CD8-positive, alpha-beta memory T cell (primary cell): Measurements from ENCODE around the gene ASPSCR1. TPM values are rescaled to one million over a fixed set of nuclear protein-coding genes. Genes with fewer than 3 reads are reported as not detected.
A peak's percentile ranks its signal among the peaks of the same experiment; 100 is the strongest.

Experiments used
- CTCF ChIA-PET: fragments of 350-600 bp; sonication (Branson Sonifier 250); formaldehyde crosslinking; loops from one replicate; lab custom pipeline; 2021; ENCODE audit warnings: antibody characterized with exemption; lab: Charles Lee
- POLR2A ChIA-PET: fragments of 350-600 bp; sonication (Branson Sonifier 250); formaldehyde crosslinking; loops from one replicate; lab custom pipeline; 2021; ENCODE audit warnings: antibody characterized with exemption; lab: Charles Lee
- DNase-seq, 5 donors: peaks; one replicate each; pipeline versions ENCODE4 v3.0.0 to v3.0.0-alpha.2; 2020 to 2022; ENCODE audit warnings: mixed read lengths in 1 of 5
- H3K27ac ChIP-seq: one replicate; pipeline ENCODE4 v1.7.0; 2013; ENCODE audit warnings: low read depth, mild to moderate bottlenecking, low read length, moderate library complexity
- H3K27me3 ChIP-seq: 2 replicates; pipeline ENCODE4 v1.7.0; 2013; ENCODE audit warnings: low read length, mild to moderate bottlenecking; ENCODE audit not compliant: insufficient read depth, poor library complexity, severe bottlenecking
- H3K36me3 ChIP-seq: 2 replicates; pipeline ENCODE4 v1.7.0; 2013; ENCODE audit warnings: mild to moderate bottlenecking, low read length, moderate library complexity; ENCODE audit not compliant: insufficient read depth
- H3K4me1 ChIP-seq: 2 replicates; pipeline ENCODE4 v1.7.0; 2013; ENCODE audit warnings: mild to moderate bottlenecking, low read length, moderate library complexity; ENCODE audit not compliant: insufficient read depth
- H3K4me3 ChIP-seq: 2 replicates; pipeline ENCODE4 v1.7.0; 2013; ENCODE audit warnings: mild to moderate bottlenecking, low read length
- H3K9me3 ChIP-seq: 2 replicates; pipeline ENCODE4 v1.7.0; 2013; ENCODE audit warnings: mild to moderate bottlenecking, low read length
- H3K27ac Mint-ChIP-seq, 8 donors: one replicate each; pipeline ENCODE4 v1.8.0; 2020 to 2021; ENCODE audit warnings: mixed read lengths in 8 of 8, mild to moderate bottlenecking in 6 of 8, inconsistent platforms in 3 of 8, moderate library complexity in 3 of 8
- H3K27me3 Mint-ChIP-seq, 2 donors: one replicate each; pipeline ENCODE4 v1.8.0; 2020 to 2021; ENCODE audit warnings: mixed read lengths in 2 of 2, mild to moderate bottlenecking in 1 of 2, moderate library complexity in 1 of 2
- H3K36me3 Mint-ChIP-seq, 3 donors: one replicate each; pipeline ENCODE4 v1.8.0; 2020 to 2021; ENCODE audit warnings: mixed read lengths in 3 of 3, inconsistent platforms in 1 of 3, mild to moderate bottlenecking in 1 of 3
- H3K4me1 Mint-ChIP-seq, 3 donors: one replicate each; pipeline ENCODE4 v1.8.0; 2020 to 2021; ENCODE audit warnings: mixed read lengths in 3 of 3, inconsistent platforms in 1 of 3, mild to moderate bottlenecking in 1 of 3
- H3K4me3 Mint-ChIP-seq, 7 donors: one replicate each; pipeline ENCODE4 v1.8.0; 2020 to 2021; ENCODE audit warnings: mixed read lengths in 7 of 7, mild to moderate bottlenecking in 6 of 7, moderate library complexity in 4 of 7, inconsistent platforms in 2 of 7
- H3K9me3 Mint-ChIP-seq, 5 donors: one replicate each; pipeline ENCODE4 v1.8.0; 2020 to 2022; ENCODE audit warnings: mixed read lengths in 5 of 5, mild to moderate bottlenecking in 3 of 5, moderate library complexity in 2 of 5, inconsistent platforms in 1 of 5
- polyA plus RNA-seq: library from polyadenylated mRNA; unstranded; fragments of 300-500 nt; fragmentation: Illumina TruSeq; gene quantifications from one replicate; pipeline ENCODE4 v1.2.3, GENCODE V29; 2021
- total RNA-seq, 2 experiments: library from RNA; stranded (reverse); gene quantifications; one replicate each; pipeline ENCODE4 v1.2.3, GENCODE V29; 2021

Gene ASPSCR1
- total RNA-seq (10 to 100 TPM; 32.0 to 35.9 TPM), polyA plus RNA-seq (29.2 TPM)

- no peaks in the 10 kb centered on the region for H3K9me3 ChIP-seq
These were observed at the start of gene ASPSCR1 for GRCh38 chr17:81977211-81977808. ASPSCR1 (plus strand) TSS chr17:81977629; CDS start chr17:81977647, 18 bp downstream.

GRCh38 chr17:81927653-81928543 is 49.5 kb upstream of the ASPSCR1 start, which contains the start of gene MAFG:
MAFG (minus strand) TSS chr17:81927735; CDS start chr17:81923185, 4,550 bp downstream.
- H3K27me3 Mint-ChIP-seq, result peaks cover 0 to 15% of the 10 kb centered on the region in 2 donors
- peak within 1 kb of the TSS; percentile 72 to 89 (median 80) for H3K4me3 Mint-ChIP-seq
- H3K36me3 Mint-ChIP-seq, result peaks cover 0 to under 1% (median 0%) of the 10 kb centered on the region in 3 donors
- H3K4me1 Mint-ChIP-seq, result peaks cover 7 to 14% (median 14%) of the 10 kb centered on the region in 3 donors
- H3K9me3 Mint-ChIP-seq, result no peaks in the 10 kb centered on the region
- peak within 1 kb of the TSS; percentile 60 for H3K4me3 ChIP-seq
- H3K36me3 ChIP-seq, result no peaks in the 10 kb centered on the region
- H3K9me3 ChIP-seq, result no peaks in the 10 kb centered on the region
- H3K4me1 ChIP-seq, result peaks cover 35% of the 10 kb centered on the region
- peak; percentile 86 to 94 (median 89) for DNase-seq
- peak within 1 kb of the TSS; percentile 69 for H3K27ac ChIP-seq
- ChIA-PET POLR2A (interaction anchor here (0.6 to 1.1 kb wide), 4 partner anchors 17 to 204 kb away, joined by 3 to 8 read pairs (median 4); partner anchors contain the start of genes ARHGDIA and PCYT2), CTCF (interaction anchor here (0.9 to 2.0 kb wide), 5 partner anchors 12 to 110 kb away, joined by 3 to 5 read pairs (median 4); partner anchors contain the start of gene DCXR)
- H3K27me3 ChIP-seq, result peaks cover 7% of the 10 kb centered on the region
- H3K27ac Mint-ChIP-seq, result peak within 1 kb of the TSS; percentile 41 to 94 (median 72)

More at GRCh38 chr17:81977211-81977808, at the start of gene ASPSCR1:
- H3K4me1 ChIP-seq, result peaks cover 28% of the 10 kb centered on the region
- H3K27me3 Mint-ChIP-seq, result no peaks in the 10 kb centered on the region
- H3K27ac ChIP-seq, result peak within 1 kb of the TSS; percentile 72
- no peaks in the 10 kb centered on the region for H3K27me3 ChIP-seq
- peaks cover 0 to 4% (median 0%) of the 10 kb centered on the region in 5 donors for H3K9me3 Mint-ChIP-seq
- peak; percentile 86 to 94 (median 92) for DNase-seq
- peak within 1 kb of the TSS; percentile 72 for H3K4me3 ChIP-seq
- ChIA-PET CTCF (interaction anchor here (1.0 kb wide), 1 partner anchor 9 kb away, joined by 6 read pairs; no protein-coding TSS in a partner anchor), POLR2A (interaction anchor here (1.3 to 1.4 kb wide), 2 partner anchors 9 to 60 kb away, joined by 3 to 9 read pairs; no protein-coding TSS in a partner anchor)
- H3K27ac Mint-ChIP-seq, result peak within 1 kb of the TSS; percentile 82 to 99 (median 96)
- H3K4me1 Mint-ChIP-seq, result peaks cover 18 to 38% (median 29%) of the 10 kb centered on the region in 3 donors
- H3K36me3 ChIP-seq, result no peaks in the 10 kb centered on the region
- H3K4me3 Mint-ChIP-seq, result peak within 1 kb of the TSS; percentile 80 to 96 (median 94)
- H3K36me3 Mint-ChIP-seq, result peaks cover 0 to 12% (median 8%) of the 10 kb centered on the region in 3 donors

- Histone ChIP-seq H3K4me1 (peaks cover 35% of the 10 kb centered on the region), H3K27me3 (peaks cover 7% of the 10 kb centered on the region), H3K36me3 (no peaks in the 10 kb centered on the region), H3K4me3 (peak overlapping the region; percentile 41), H3K9me3 (no peaks in the 10 kb centered on the region), H3K27ac (peak overlapping the region; percentile 52)
- H3K4me3 Mint-ChIP-seq, result peak overlapping the region; percentile 41 to 74 (median 51)
- H3K27ac Mint-ChIP-seq, result peak overlapping the region in 4 of 8 donors; percentile 39 to 61 (median 50)
- POLR2A ChIA-PET, result interaction anchor here (0.6 kb wide), 1 partner anchor 205 kb away, joined by 4 read pairs; no protein-coding TSS in a partner anchor
- no peaks in the 10 kb centered on the region for H3K9me3 Mint-ChIP-seq
- peak in 1 of 5 donors; percentile 15 for DNase-seq
- CTCF ChIA-PET, result interaction anchor here (0.7 to 2.0 kb wide), 4 partner anchors 13 to 31 kb away, joined by 3 to 5 read pairs (median 4); no protein-coding TSS in a partner anchor
- peaks cover under 1 to 15% of the 10 kb centered on the region in 2 donors for H3K27me3 Mint-ChIP-seq
- no peaks in the 10 kb centered on the region for H3K36me3 Mint-ChIP-seq
- peaks cover 8 to 14% (median 14%) of the 10 kb centered on the region in 3 donors for H3K4me1 Mint-ChIP-seq
These were observed 48.7 kb upstream of the ASPSCR1 start for GRCh38 chr17:81928544-81929252.

- Mint-ChIP-seq H3K36me3 (no peaks in the 10 kb centered on the region), H3K4me3 (peak overlapping the region in 4 of 7 donors; percentile 13 to 69 (median 55)), H3K27ac (peak overlapping the region in 4 of 8 donors; percentile 40 to 61 (median 58)), H3K27me3 (peaks cover 5 to 16% of the 10 kb centered on the region in 2 donors), H3K9me3 (no peaks in the 10 kb centered on the region), H3K4me1 (peaks cover 8 to 14% (median 14%) of the 10 kb centered on the region in 3 donors)
- DNase-seq, result no peak
- Histone ChIP-seq H3K4me3 (no peak overlapping the region), H3K9me3 (no peaks in the 10 kb centered on the region), H3K27me3 (peaks cover 7% of the 10 kb centered on the region), H3K4me1 (peaks cover 30% of the 10 kb centered on the region), H3K27ac (no peak overlapping the region), H3K36me3 (no peaks in the 10 kb centered on the region)
- ChIA-PET CTCF (interaction anchor here (0.7 kb wide), 1 partner anchor 30 kb away, joined by 3 read pairs; no protein-coding TSS in a partner anchor), POLR2A (interaction anchor here (0.7 kb wide), 1 partner anchor 30 kb away, joined by 5 read pairs; no protein-coding TSS in a partner anchor)
These were observed 47.9 kb upstream of the ASPSCR1 start for GRCh38 chr17:81929253-81930141.

- Histone ChIP-seq H3K27me3 (peaks cover 7% of the 10 kb centered on the region), H3K4me3 (no peak overlapping the region), H3K36me3 (no peaks in the 10 kb centered on the region), H3K9me3 (no peaks in the 10 kb centered on the region), H3K4me1 (peaks cover 22% of the 10 kb centered on the region), H3K27ac (no peak overlapping the region)
- peaks cover 5 to 16% of the 10 kb centered on the region in 2 donors for H3K27me3 Mint-ChIP-seq
- POLR2A ChIA-PET, result interaction anchor here (0.6 to 0.7 kb wide), 2 partner anchors 29 to 642 kb away, joined by 4 to 5 read pairs; no protein-coding TSS in a partner anchor
- H3K27ac Mint-ChIP-seq, result peak overlapping the region in 1 of 8 donors; percentile 46
- peak overlapping the region in 1 of 7 donors; percentile 29 for H3K4me3 Mint-ChIP-seq
- H3K4me1 Mint-ChIP-seq, result peaks cover 8 to 14% (median 12%) of the 10 kb centered on the region in 3 donors
- no peaks in the 10 kb centered on the region for H3K9me3 Mint-ChIP-seq
- CTCF ChIA-PET, result interaction anchor here (1.4 kb wide), 1 partner anchor 29 kb away, joined by 3 read pairs; no protein-coding TSS in a partner anchor
- no peak for DNase-seq
- H3K36me3 Mint-ChIP-seq, result no peaks in the 10 kb centered on the region
These were observed 47.0 kb upstream of the ASPSCR1 start for GRCh38 chr17:81930142-81931125.

GRCh38 chr17:81931189-81931556 is 46.3 kb upstream of the ASPSCR1 start:
- H3K27me3 Mint-ChIP-seq, result peaks cover 5 to 14% of the 10 kb centered on the region in 2 donors
- H3K36me3 Mint-ChIP-seq, result no peaks in the 10 kb centered on the region
- Histone ChIP-seq H3K27ac (no peak overlapping the region), H3K4me3 (no peak overlapping the region), H3K27me3 (peaks cover 7% of the 10 kb centered on the region), H3K9me3 (no peaks in the 10 kb centered on the region), H3K36me3 (no peaks in the 10 kb centered on the region), H3K4me1 (peaks cover 16% of the 10 kb centered on the region)
- peak overlapping the region in 1 of 7 donors; percentile 29 for H3K4me3 Mint-ChIP-seq
- peaks cover 5 to 9% (median 9%) of the 10 kb centered on the region in 3 donors for H3K4me1 Mint-ChIP-seq
- peak overlapping the region in 2 of 8 donors; percentile 40 to 46 for H3K27ac Mint-ChIP-seq
- ChIA-PET CTCF (interaction anchor here (1.4 kb wide), 1 partner anchor 28 kb away, joined by 3 read pairs; no protein-coding TSS in a partner anchor), POLR2A (no interaction called here)
- no peak for DNase-seq
- no peaks in the 10 kb centered on the region for H3K9me3 Mint-ChIP-seq
